ENCODE results near the gene PEAK1. TPM values are rescaled to one million over a fixed set of nuclear protein-coding genes. Genes with fewer than 3 reads are reported as not detected.

PEAK1 gene
- total and polyA plus RNA-seq, 2 experiments from 2014 or later: 7.8 to 34.1 TPM

DNA sequence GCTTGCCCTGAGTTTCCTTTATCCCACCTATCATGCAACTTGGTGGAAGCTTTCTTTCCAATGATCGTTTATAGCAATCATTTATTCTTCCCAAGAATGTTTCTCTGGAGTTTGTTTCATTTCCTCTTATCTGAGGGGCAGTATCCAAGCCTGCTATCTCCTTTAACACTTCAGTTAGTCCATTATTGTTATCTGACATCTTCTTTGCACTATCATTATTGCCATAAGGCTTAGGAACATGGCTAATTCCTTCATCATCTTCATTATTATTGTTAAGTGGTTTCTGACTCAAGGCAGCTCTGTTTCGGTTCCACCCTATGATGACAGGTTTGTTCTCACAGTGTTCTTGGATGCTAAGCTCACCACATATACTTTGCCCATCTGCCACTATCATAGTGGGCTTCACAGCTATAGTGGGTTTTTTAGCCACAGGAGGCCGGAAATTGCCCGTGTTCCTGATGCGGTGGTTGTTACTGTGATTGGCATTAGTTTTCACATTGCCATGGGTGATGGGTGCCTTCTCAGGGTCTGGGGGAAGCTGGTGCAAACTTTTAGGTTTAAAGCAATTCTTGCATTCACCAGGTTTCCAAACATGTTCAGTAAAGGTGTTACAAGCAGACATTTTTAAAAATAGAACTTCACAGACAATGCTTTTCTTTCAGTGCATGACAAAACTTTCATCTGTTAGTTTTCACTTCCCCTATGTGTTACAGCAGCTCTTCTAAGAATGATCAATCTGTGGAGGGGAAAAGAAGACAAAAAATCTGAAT lies 238.4 kb downstream of the PEAK1 start:
- no peak overlapping the region for H3K4me3 Mint-ChIP-seq
- no peaks in the 10 kb centered on the region for H3K79me2 ChIP-seq (replicated peaks; ENCODE audit: insufficient read depth)
- H2AFZ ChIP-seq: no peak overlapping the region
- H4K20me1 ChIP-seq (replicated peaks; ENCODE audit: insufficient read depth): no peaks in the 10 kb centered on the region
- H3K4me1 Mint-ChIP-seq: no peaks in the 10 kb centered on the region; the same call in 2 of the 3 replicates
- peaks cover 8% of the 10 kb centered on the region; the same call in 2 of the 3 replicates for H3K36me3 Mint-ChIP-seq (ENCODE audit: low read depth)
- no peaks in the 10 kb centered on the region for H3K36me3 ChIP-seq (ENCODE audit: insufficient read depth)
- no peak overlapping the region for H3K4me3 ChIP-seq
- no peaks in the 10 kb centered on the region; the same call in 1 of the 2 replicates for H3K4me1 ChIP-seq (ENCODE audit: insufficient read depth)
- no peak for DNase-seq (ENCODE audit: low spot score)
- H3F3A ChIP-seq (replicated peaks; ENCODE audit: low read depth): 0 out of 2 replicates have a peak, but pooled peaks cover 4% of the 10 kb centered on the region
- H3K27me3 ChIP-seq (ENCODE audit: insufficient read depth): no peaks in the 10 kb centered on the region
- no peaks in the 10 kb centered on the region for H3K27me3 Mint-ChIP-seq (ENCODE audit: insufficient read depth, low read depth, poor library complexity)
- H3K9me3 Mint-ChIP-seq: no peaks in the 10 kb centered on the region
- no peak overlapping the region for H3K27ac Mint-ChIP-seq
- no peak overlapping the region for H3K27ac ChIP-seq (ENCODE audit: low read depth)
- 0 out of 2 replicates have a peak, but pooled peaks cover 4% of the 10 kb centered on the region for H3K9me2 ChIP-seq (ENCODE audit: insufficient read depth)
- H3K4me2 ChIP-seq: no peak overlapping the region
- TF ChIP-seq, protein P1, sequence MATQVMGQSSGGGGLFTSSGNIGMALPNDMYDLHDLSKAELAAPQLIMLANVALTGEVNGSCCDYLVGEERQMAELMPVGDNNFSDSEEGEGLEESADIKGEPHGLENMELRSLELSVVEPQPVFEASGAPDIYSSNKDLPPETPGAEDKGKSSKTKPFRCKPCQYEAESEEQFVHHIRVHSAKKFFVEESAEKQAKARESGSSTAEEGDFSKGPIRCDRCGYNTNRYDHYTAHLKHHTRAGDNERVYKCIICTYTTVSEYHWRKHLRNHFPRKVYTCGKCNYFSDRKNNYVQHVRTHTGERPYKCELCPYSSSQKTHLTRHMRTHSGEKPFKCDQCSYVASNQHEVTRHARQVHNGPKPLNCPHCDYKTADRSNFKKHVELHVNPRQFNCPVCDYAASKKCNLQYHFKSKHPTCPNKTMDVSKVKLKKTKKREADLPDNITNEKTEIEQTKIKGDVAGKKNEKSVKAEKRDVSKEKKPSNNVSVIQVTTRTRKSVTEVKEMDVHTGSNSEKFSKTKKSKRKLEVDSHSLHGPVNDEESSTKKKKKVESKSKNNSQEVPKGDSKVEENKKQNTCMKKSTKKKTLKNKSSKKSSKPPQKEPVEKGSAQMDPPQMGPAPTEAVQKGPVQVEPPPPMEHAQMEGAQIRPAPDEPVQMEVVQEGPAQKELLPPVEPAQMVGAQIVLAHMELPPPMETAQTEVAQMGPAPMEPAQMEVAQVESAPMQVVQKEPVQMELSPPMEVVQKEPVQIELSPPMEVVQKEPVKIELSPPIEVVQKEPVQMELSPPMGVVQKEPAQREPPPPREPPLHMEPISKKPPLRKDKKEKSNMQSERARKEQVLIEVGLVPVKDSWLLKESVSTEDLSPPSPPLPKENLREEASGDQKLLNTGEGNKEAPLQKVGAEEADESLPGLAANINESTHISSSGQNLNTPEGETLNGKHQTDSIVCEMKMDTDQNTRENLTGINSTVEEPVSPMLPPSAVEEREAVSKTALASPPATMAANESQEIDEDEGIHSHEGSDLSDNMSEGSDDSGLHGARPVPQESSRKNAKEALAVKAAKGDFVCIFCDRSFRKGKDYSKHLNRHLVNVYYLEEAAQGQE (IDR thresholded peaks at IDR 0.05; ENCODE audit: unreplicated experiment): no peak
- no peak for TF ChIP-seq NANOG (IDR thresholded peaks at IDR 0.05; ENCODE audit: borderline replicate concordance)
- no peak for TF ChIP-seq POLR2AphosphoS5 (IDR thresholded peaks at IDR 0.05; ENCODE audit: low read depth)
- no peak for TF ChIP-seq STAT1 (IDR thresholded peaks at IDR 0.05; ENCODE audit: unreplicated experiment)
- no peak for ATAC-seq

DNA sequence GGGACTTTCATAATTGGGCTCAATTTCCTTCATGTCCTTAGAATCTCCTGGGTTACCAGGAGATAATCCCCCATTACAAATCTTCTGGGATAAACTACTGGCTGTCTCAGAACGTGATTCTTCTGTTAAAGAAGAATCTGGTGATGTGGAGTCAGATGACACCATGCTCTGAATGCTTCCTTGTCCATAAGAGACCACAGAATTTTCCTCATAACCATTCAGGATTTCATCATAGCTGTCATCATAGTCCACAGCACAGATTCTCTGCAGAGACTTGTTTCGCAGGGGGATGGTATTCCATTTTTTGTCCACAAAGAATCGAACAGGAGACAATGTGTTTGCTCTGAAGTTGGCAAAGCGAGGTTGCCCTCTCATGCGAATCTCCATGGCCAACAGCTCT lies 239.1 kb downstream of the PEAK1 start:
- Histone ChIP-seq H4K20me1 (replicated peaks; ENCODE audit: insufficient read depth) (no peaks in the 10 kb centered on the region), H3K27me3 (ENCODE audit: insufficient read depth) (no peaks in the 10 kb centered on the region), H3K4me2 (no peak overlapping the region), H3F3A (replicated peaks; ENCODE audit: low read depth) (0 out of 2 replicates have a peak, but pooled peaks cover 4% of the 10 kb centered on the region), H3K36me3 (ENCODE audit: insufficient read depth) (no peaks in the 10 kb centered on the region), H3K79me2 (replicated peaks; ENCODE audit: insufficient read depth) (no peaks in the 10 kb centered on the region), H3K27ac (ENCODE audit: low read depth) (no peak overlapping the region), H3K9me2 (ENCODE audit: insufficient read depth) (0 out of 2 replicates have a peak, but pooled peaks cover 4% of the 10 kb centered on the region), H3K4me3 (no peak overlapping the region), H2AFZ (no peak overlapping the region), H3K4me1 (ENCODE audit: insufficient read depth) (no peaks in the 10 kb centered on the region; the same call in 1 of the 2 replicates)
- TF ChIP-seq, protein P2, sequence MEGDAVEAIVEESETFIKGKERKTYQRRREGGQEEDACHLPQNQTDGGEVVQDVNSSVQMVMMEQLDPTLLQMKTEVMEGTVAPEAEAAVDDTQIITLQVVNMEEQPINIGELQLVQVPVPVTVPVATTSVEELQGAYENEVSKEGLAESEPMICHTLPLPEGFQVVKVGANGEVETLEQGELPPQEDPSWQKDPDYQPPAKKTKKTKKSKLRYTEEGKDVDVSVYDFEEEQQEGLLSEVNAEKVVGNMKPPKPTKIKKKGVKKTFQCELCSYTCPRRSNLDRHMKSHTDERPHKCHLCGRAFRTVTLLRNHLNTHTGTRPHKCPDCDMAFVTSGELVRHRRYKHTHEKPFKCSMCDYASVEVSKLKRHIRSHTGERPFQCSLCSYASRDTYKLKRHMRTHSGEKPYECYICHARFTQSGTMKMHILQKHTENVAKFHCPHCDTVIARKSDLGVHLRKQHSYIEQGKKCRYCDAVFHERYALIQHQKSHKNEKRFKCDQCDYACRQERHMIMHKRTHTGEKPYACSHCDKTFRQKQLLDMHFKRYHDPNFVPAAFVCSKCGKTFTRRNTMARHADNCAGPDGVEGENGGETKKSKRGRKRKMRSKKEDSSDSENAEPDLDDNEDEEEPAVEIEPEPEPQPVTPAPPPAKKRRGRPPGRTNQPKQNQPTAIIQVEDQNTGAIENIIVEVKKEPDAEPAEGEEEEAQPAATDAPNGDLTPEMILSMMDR (conservative IDR thresholded peaks at IDR 0.05; ENCODE audit: low read depth in 2 of 2): no peak
- no peak for TF ChIP-seq EZH2 (IDR thresholded peaks at IDR 0.05; ENCODE audit: low read depth, unreplicated experiment)
- TF ChIP-seq NANOG (IDR thresholded peaks at IDR 0.05; ENCODE audit: borderline replicate concordance): no peak
- TF ChIP-seq ZNF114 (CRISPR knock-in tag; IDR thresholded peaks at IDR 0.05): no peak
- TF ChIP-seq ZNF331 (CRISPR knock-in tag; IDR thresholded peaks at IDR 0.05; ENCODE audit: low read depth): no peak
- TF ChIP-seq STAT1 (IDR thresholded peaks at IDR 0.05; ENCODE audit: unreplicated experiment): no peak
- H3K27ac Mint-ChIP-seq: no peak overlapping the region
- ATAC-seq (no peak), DNase-seq (ENCODE audit: low spot score) (no peak)
- no peaks in the 10 kb centered on the region for H3K4me1 Mint-ChIP-seq
- peaks cover 8% of the 10 kb centered on the region; the same call in 2 of the 3 replicates for H3K36me3 Mint-ChIP-seq (ENCODE audit: low read depth)
- no peaks in the 10 kb centered on the region for H3K9me3 Mint-ChIP-seq
- no peak overlapping the region for H3K4me3 Mint-ChIP-seq
- H3K27me3 Mint-ChIP-seq (ENCODE audit: insufficient read depth, low read depth, poor library complexity): no peaks in the 10 kb centered on the region
